SK-N-DZ (cell line): ENCODE measurements around the gene ZBTB32.

Experiments used
- DNase-seq: peaks from one replicate; pipeline ENCODE4 v3.0.0-alpha.2; 2015; ENCODE audit warnings: low spot score

The ZBTB32 gene

DNA sequence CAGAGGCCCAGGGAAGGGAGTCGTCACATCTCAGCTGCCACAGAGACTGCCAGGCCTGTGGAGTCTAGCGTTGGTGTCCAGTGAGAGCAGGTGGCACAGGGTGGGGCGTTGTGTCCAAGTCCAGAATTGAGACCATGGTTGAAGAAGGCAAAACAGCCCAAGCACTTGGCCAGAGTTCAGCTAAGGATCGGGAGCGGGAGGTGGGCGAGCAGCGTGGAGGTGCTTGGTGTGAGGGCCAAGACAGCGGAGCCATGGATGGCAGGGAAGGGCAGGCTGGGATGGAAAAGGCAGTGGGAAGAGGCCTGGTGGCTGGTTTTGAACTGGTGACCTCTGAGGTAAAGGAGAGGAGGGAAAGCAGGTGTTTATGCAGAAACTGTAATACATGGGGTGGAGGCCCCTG, 29.9 kb downstream of the ZBTB32 start:
- no peak for DNase-seq

DNA sequence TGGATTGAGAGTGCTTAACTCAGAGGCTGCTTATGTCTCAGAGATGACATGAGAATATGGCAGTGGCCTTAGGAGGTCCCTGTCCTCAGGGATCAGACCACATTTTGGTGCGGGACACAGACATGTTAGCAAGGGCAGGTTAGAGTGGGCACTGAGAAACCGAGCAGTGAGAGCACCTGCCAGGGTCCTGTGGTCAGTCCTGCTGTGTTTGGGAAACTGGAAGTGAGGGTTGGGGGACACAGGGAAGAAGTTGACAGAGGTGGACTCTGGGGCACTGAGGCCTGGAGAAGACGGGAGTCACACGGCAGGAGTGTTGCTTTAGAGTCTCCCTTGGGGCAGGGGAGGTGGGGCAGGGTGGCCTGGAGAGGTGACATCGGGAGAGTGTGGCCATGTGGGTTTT, 30.5 kb downstream of the ZBTB32 start:
- no peak for DNase-seq

DNA sequence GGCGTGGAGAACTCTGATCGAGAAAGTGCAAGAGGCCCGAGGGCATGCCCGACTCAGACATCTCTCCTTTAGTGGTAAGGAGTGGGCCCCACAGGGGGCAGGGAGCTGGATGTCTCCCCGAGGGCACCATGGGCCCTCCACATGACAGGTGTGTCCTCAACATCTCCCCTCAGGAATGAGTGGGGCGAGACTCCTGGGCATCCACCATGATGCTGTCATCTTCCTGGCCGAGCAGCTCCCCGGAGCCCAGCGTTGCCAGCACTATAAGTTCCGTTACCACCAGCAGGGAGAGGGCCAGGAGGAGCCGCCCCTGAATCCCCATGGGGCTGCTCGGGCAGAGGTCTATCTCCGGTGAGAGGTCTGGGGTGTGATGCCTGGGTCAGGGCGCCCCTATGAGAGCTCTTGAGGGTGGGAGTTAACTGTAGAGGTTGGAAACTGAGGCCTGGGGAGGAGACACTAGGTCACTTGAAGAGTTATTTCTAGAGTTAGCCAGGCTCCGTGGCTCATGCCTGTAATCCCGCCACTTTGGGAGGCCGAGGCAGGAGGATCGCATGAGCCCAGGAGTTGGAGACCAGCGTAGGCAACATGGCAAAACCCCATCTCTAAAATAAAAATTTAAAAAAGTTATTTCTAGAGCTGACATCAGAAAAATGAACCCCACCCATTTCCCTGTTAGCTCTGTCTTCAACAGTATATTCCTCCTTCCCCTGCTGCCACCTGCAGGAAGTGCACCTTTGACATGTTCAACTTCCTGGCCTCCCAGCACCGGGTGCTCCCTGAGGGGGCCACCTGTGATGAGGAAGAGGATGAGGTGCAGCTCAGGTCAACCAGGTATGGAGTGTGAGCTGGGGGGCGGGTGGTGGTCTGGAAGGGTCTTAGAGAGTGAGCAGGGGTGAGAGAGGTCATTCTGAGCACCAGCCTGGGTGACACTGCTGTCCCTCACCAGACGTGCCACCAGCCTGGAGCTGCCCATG, 32.8 kb downstream of the ZBTB32 start:
- DNase-seq, result no peak

DNA sequence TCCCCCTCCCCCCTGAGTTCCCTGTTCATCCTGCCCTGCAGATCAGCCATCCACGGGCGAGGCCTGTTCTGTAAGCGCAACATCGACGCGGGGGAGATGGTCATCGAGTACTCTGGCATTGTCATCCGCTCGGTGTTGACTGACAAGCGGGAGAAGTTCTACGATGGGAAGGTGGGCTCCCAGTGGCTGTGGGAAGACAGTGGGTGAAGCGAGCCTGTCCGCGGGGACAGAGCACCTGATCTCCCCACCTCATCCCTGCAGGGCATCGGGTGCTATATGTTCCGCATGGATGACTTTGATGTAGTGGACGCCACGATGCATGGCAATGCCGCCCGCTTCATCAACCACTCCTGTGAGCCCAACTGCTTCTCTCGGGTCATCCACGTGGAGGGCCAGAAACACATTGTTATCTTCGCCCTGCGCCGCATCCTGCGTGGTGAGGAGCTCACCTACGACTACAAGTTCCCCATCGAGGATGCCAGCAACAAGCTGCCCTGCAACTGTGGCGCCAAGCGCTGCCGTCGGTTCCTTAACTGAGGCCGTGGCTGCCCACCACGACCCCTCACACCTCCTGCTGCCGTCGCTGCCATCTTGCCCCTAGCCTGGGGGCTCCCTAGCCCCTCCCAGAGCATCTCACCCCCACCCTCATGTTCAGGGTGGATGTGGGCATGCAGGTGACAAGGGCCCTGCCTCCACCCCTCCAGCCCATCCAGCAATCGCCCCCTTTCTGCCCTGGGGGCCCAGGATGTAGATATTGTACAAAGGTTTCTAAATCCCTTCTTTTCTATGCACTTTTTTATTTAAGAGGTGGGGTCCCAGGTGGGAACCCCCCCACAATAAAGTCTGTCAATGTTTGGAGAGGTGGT, 33.9 kb downstream of the ZBTB32 start:
- DNase-seq, result no peak

DNA sequence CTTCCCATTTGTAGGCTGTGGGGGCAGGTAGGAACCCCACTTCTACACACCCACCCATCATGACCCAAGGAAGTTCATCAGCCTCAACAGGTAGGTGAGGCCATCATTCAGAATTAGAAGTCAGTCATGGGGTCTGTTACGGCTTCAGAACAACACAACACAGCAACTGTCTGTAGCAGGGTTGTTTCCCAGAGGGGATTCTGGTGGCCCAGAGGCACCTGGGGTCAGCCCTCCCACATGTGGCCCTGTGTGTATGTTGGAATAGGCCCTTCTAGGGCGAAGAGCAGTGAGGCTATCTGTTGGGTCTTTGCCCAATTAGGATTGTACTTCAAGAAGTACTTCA, 34.5 kb downstream of the ZBTB32 start:
- DNase-seq, result no peak

DNA sequence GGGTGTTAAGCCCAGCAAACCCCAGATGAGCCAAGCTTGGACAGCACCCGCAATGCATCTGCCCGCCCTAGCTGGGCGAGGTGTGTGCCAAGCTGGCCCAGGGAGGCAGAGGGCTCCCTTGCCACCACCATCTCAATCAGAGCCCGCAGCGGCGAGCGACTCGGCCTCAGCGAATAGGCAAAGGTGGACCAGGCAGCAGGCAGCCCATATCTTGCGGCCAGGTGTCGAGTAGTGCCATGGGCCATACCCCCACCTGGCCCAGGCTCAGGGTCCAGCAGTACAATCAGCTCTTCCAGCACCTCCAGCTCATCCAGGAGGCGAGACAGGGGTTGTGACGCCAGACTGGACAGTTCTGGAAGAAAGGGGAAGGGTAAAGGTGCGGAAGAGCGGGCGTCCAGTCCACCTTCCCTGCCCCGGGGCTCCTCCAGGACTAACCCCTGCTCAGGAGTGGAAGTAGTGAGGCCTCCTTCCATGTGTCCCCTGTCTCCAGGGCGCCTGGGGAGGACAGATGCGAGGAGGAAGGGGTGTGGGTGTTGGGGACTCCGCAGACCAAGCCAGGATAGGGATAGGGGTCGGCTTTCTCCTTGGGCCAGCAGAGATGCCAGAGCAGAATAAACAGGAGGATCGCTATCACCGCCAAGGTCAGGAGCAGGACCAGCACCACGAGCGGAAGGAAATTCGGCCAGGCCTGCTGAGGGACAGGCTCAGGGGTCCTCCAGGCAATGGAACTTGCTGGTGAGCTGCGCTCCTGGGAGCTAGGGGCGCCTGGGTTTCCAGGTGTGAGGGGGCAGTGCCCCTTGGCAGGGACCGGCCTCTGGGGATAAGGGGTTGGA, 35.1 kb downstream of the ZBTB32 start:
- no peak for DNase-seq

DNA sequence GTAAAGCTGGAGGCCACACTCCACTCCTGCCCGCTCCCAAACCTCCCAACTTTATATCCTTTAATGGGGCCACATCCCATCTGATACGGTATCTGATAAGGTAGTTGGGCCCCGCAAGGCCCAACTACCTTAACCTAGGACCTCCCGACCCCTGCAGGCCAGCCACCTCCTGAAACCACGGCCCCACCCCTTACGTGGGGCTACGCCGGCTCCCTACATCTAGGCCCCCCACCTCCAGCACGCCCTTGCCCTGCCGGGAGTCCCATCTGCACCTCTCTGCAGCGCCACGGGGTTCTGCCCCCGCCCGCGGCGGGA, 35.7 kb downstream of the ZBTB32 start:
- no peak for DNase-seq

DNA sequence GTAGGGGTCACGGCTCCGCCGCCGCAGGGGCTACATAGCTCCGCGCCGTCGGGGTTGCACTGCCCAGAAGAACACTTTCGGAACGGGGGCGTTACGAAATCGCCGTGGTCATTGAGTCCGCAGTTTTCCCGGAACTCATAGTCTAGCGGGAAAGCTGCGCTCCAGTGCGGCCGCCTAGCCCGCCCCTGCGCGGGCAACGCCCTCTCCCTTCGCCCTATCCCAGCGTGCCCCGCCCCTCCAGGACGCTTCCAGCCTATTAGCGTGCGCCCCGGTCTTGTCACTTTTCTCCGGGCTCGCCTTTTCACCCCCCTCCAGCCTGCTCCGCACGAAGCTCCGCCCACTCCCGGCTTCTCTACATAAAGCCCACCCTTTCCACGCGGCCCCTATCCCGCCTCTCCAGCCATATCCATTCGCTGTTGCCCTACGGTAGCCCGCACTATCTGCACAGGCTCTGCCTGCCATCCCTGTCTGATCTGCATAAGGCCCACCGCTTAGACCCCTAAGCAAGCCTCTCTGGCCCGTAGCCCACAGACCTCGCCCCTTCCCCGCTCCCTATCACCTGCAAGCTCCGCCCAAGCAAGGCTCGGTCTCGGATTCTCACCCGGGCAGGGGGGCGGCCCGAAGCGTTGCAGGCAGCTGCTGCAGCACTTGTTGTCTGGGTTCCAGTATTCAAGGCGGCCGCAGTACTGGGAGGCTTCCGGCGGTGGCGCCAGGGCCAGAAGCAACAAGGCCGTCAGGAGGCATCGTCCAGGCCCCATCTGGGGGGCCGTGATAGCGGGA, 36.3 kb downstream of the ZBTB32 start:
- peak; percentile 98 for DNase-seq

DNA sequence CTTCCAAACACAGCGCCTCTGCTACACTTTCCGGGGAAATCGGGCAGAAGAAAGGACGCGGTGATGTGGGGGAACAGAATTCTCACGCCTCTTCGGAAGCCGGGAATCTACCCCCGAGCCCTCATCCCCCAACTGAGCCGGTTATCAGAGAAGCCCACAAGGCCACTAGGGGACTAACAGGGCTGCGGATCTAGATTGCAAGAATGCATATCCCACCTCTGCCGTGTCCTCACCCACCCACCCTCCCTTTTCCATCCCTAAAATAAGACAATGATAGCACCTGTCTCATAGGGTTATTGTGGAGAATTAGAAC, 36.8 kb downstream of the ZBTB32 start:
- no peak for DNase-seq

DNA sequence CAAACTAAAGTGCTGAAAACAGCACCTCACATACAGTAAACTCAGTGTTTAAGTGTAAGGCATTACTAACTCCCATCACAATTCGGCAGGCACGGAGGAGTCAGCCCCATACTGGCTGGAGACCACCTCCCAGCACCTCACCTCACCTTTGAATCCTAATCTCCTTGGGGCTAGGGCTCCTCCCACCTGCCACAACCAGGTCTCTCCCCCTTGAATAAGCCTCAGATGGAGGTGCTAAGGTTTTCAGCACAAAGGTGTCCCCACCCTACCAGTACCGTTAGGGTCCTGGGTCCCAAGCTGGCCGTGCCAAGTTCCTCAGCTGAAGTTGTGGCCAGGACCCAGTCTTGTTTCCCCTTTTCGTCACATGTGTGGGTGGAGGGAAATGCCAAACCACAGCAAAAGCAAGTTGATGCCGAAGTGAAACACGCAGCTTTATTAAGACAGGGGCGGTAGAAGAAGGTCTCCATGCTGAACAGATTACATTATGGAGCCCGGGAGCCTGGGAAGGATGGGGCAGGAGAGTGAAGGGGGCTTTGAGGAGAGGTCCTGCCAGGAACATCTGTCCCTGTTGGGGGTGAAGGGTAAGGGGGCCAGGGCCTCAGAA, 37.9 kb downstream of the ZBTB32 start, which contains the start of gene IGFLR1:
Gene IGFLR1, minus strand, starts transcription at position 332 of the 604 bp plus-strand sequence. CDS start 1,272 bp downstream, outside the sequence.
- DNase-seq, result no peak

DNA sequence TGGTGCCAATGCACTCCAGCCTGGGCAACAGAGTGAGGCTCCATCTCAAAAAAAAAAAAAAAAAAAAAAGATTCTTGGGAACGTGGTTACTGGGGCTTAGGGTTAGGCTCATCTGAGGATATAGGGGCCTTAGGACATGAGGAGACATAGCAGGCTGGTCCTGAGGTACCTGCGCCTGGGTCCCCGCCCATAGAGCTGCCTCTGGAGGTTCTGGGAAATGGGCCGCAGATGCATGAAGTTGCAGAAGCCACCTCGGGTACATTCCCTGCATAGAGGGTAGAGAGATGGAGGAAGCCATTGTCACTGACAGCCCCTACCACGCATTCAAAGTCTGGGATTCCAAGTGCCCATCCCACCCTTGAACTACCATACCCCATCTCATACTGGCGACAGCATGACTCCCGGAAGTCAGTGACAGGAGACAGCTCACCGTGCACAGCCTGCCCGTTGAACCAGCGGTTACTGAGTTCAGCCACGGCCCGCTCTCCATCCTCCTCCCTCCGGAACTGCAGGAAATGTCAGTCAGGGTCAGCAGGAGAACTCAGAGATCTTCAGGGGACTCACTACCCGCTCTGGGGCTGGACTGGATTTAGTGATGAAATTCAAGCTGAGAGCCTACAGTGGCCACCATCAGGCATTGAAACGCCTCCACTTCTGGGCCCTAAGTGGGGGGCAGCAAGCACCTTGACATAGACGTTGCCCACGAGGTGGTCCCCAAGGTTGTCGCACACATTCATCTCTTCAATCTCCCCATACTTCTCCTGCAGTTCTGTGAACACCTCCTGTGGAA, 39.5 kb downstream of the ZBTB32 start:
- no peak for DNase-seq

DNA sequence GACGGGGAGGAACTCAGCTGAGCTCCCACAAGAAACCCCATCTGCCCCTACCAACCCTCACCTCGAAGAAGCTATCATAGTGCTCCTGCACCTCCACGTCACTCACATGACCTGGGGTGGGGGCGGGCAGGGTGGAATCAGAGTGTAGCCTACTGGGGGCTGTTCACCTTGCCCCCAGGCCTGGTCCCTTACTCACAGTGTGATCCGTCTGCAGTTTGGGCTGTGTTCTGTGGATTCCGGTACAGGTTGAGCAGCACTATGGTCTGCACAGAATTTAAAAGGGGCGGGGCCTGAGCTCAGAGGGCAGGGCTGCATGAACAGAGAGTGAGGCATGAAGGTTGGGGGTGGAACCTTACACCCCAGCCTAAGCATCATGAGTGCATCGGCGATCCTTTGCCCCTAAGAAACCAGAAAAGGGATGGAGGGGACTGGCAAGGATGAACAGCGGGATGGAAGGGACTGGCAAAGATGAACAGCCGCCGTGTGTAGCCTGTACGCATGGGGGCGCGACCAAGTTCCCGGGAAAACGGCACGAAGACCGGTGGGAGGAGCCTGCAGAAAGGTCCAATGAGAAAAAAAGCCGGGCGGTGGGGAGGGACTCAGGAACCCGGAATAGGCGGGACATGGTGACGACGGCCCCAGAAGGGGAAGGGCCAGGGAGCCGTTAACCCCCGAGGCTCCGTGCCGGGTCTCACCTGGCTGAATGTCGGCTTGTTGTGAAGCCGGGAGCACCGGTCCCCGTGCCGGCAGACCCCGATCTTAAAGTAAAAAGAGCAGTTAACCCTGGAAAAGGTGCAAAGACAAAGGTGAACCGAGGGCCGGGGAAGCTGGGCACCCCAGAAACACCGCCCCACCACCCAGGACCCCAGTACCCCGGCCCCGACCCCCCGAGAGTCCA, 40.3 kb downstream of the ZBTB32 start:
- DNase-seq, result peak; percentile 96

DNA sequence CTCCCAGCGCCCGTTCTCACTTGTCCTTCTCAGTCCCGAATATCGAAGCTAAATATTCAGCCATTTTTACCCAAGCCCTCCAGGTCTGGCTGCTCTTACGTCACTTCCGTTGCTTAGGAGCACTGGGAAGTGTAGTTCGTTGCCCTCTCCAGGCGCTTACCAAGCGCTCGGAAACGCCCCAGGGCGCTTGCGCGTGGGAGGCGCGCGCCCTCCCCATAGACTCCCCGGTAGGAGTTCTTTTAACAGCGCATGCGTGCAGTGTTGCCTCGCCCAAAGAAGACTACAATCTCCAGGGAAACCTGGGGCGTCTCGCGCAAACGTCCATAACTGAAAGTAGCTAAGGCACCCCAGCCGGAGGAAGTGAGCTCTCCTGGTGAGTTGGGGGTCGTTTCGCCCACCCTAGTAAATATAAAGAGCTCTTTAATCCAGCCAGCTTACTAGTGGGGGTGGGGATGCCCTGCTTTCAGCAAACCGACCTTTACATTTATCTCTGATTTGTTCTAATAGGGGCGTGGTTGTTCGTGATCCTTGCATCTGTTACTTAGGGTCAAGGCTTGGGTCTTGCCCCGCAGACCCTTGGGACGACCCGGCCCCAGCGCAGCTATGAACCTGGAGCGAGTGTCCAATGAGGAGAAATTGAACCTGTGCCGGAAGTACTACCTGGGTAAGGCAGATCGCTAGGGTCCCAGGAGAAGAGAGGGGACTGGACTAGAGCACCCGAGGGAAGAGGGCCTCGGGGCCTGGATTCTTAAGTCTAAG, 41.1 kb downstream of the ZBTB32 start, which contains the start of the genes PSENEN and U2AF1L4:
Gene PSENEN, plus strand, starts transcription at position 324 of the 759 bp plus-strand sequence. Its CDS starts 280 bp downstream, at position 604.
Gene U2AF1L4, minus strand, starts transcription at position 91 of the 759 bp plus-strand sequence. Its CDS starts 27 bp downstream, at position 64.
- DNase-seq, result peak; percentile 98

DNA sequence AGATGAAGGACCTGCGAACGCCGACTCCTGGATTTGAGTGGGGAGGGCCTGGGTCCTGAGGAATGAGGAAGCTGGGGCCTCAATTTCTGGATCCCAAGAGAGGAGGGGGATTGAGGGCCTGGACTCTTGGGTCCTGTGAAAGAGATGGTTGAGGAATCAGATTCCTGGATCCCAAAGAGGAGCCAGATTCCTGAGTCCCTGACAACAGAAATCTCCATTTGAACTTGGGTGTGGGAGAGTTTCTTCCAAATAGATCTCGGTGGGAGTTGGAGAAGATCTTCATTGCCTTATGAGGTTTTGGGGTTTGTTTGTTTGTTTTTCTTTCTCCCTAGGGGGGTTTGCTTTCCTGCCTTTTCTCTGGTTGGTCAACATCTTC, 41.7 kb downstream of the ZBTB32 start:
- no peak for DNase-seq

DNA sequence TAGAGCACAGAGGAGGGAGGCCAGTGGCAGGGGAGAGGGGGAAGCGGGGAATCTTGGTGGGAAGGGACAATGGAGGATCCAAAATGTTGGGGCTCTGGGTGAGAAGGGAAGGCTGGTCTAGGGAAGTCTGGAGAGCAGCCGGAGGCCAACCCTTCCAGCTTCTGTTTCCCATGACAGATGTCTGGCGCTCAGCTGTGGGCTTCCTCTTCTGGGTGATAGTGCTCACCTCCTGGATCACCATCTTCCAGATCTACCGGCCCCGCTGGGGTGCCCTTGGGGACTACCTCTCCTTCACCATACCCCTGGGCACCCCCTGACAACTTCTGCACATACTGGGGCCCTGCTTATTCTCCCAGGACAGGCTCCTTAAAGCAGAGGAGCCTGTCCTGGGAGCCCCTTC, 42.2 kb downstream of the ZBTB32 start:
- DNase-seq, result no peak

DNA sequence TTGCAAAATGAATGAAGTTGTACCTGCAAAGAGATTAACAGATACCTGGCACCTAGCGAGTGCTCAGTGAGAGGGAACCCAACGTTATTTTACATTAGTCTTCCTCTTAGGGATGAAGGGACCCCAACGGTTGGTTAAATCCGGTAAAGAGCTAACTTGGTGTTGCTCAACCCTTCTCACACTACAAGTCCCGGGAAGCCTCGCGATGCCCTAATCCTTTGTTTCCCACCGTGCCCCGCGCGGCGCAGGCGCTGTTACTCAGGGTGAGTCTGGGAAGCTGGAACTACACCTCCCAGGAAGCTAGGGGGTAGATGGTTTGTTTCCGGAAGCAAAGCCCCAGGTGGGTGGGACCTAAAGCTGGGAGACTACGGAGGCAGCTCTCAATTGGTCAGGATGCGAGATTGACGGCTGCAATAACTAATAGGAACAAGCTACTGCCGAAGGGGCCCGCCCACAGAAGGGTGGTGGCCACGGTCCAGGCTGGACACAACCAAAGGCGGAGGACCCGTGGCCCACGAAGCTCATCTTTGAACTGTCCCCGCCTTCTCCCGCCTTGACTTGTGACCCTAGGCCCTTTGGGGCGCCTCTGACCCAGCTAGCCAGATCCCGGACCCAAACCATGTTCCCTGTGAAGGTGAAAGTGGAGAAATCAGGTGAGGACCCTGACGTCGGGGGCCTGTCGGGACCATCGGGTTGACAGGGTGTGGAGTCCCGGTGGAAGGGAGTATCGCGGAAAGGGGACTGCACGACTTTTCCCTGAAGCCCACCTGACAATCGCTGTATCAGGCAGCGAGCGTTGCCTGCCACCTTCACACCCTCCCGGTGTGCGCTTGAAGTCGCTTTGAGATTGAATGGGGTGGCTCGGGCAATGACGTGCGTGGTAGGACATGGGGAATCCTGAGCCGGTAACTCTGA, 44.0 kb downstream of the ZBTB32 start, which contains the start of gene LIN37:
Gene LIN37, plus strand, starts transcription at position 471 of the 915 bp plus-strand sequence. Its CDS starts 149 bp downstream, at position 620.
- peak; percentile 98 for DNase-seq

DNA sequence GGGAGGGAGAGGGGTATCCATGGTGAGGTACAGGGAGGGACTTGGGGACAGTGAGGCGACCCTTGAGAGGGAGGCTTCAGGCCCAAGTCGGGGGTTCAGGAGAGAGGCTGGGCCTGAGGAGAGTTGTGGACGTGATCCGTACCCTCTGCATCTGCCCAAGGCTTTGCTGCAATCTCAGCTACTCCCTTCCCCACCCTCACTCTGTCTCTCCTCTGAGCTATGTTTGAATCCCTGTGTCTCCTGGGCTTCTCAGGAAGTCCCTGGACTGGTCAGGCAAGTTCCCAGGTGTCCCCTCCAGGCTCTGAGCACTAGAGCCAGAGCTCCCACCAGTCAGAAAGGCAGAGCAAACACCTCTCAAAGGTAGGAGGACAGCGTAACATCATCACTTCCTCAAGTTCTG, 45.8 kb downstream of the ZBTB32 start:
- no peak for DNase-seq
